ENCODE measurements around the gene ADAMTS8. TPM values are rescaled to one million over a fixed set of nuclear protein-coding genes. Genes with fewer than 3 reads are reported as not detected.
A peak's percentile ranks its signal among the peaks of the same experiment; 100 is the strongest.

The ADAMTS8 gene
- total RNA-seq, 1 experiment from 2014 or later: 0.15 TPM

- ChIA-PET CTCF (interaction anchor here (0.6 to 0.7 kb wide), 2 partner anchors 238 to 436 kb away, joined by 3 to 7 read pairs; no protein-coding TSS in a partner anchor), POLR2A (interaction anchor here (0.6 kb wide), 1 partner anchor 149 kb away, joined by 3 read pairs; no protein-coding TSS in a partner anchor)
- peak overlapping the region; percentile 73 to 89 for H3K4me3 ChIP-seq (ENCODE audit: low read depth in 2 of 2, low read length in 2 of 2)
- TF ChIP-seq TCF7L2 (IDR thresholded peaks at IDR 0.05; ENCODE audit: low read depth, low read length): no peak
- no peak for TF ChIP-seq REST (IDR thresholded peaks at IDR 0.05; ENCODE audit: insufficient read depth in 1 of 2, low read depth in 2 of 2, low read length in 1 of 2)
- no peak for TF ChIP-seq POLR2AphosphoS5 (IDR thresholded peaks at IDR 0.05; ENCODE audit: low read depth, low read length)
- TF ChIP-seq CTCF (IDR thresholded peaks at IDR 0.05): no peak
- TF ChIP-seq SIN3A (IDR thresholded peaks at IDR 0.05; ENCODE audit: borderline replicate concordance, insufficient read depth, low read depth, low read length): no peak
- H3K4me1 ChIP-seq (ENCODE audit: control insufficient read depth, insufficient read depth, low read length): peaks cover 16% of the 10 kb centered on the region
- intact Hi-C loops (cut with micrococcal nuclease; ENCODE audit: unreplicated experiment): loop anchor here (5.0 kb wide), 1 partner anchor 189 kb away; no protein-coding TSS in a partner anchor
- no peaks in the 10 kb centered on the region for H3K27me3 ChIP-seq (ENCODE audit: control insufficient read depth, insufficient read depth, low read length)
- in situ Hi-C loops (cut with HindIII; ENCODE audit: low pct_unique_long_range_greater_than_20kb, low sequenced_read_pairs): no loop called here
- peak overlapping the region; percentile 48; the same call in 1 of the 2 replicates for H3K27ac ChIP-seq (ENCODE audit: low read length)
- no peaks in the 10 kb centered on the region for H3K9me3 ChIP-seq (ENCODE audit: control insufficient read depth, insufficient read depth, low read depth, low read length)
- no TSS peak for BruUV-seq (replicated peaks)
- no peaks in the 10 kb centered on the region for H3K36me3 ChIP-seq (ENCODE audit: control insufficient read depth, insufficient read depth, low read length)
- ATAC-seq (no peak), DNase-seq (ENCODE audit: low read depth, low spot score) (no peak)
Observed at GRCh38 chr11:130448039-130448415, 19.6 kb upstream of the ADAMTS8 start.

- ATAC-seq (no peak), DNase-seq (ENCODE audit: low read depth, low spot score) (no peak)
- in situ Hi-C loops (cut with HindIII; ENCODE audit: low pct_unique_long_range_greater_than_20kb, low sequenced_read_pairs) (no loop called here), intact Hi-C loops (cut with micrococcal nuclease; ENCODE audit: unreplicated experiment) (loop anchor here (5.0 kb wide), 1 partner anchor 192 kb away; no protein-coding TSS in a partner anchor)
- POLR2A ChIA-PET: no interaction called here
- no peaks in the 10 kb centered on the region for H3K27me3 ChIP-seq (ENCODE audit: control insufficient read depth, insufficient read depth, low read length)
- TF ChIP-seq REST (IDR thresholded peaks at IDR 0.05; ENCODE audit: insufficient read depth in 1 of 2, low read depth in 2 of 2, low read length in 1 of 2): no peak
- no peak for TF ChIP-seq SIN3A (IDR thresholded peaks at IDR 0.05; ENCODE audit: borderline replicate concordance, insufficient read depth, low read depth, low read length)
- TF ChIP-seq CTCF (IDR thresholded peaks at IDR 0.05): no peak
- no peak for TF ChIP-seq TCF7L2 (IDR thresholded peaks at IDR 0.05; ENCODE audit: low read depth, low read length)
- TF ChIP-seq POLR2AphosphoS5 (IDR thresholded peaks at IDR 0.05; ENCODE audit: low read depth, low read length): no peak
- H3K4me3 ChIP-seq (ENCODE audit: low read depth in 2 of 2, low read length in 2 of 2): no peak overlapping the region
- H3K36me3 ChIP-seq (ENCODE audit: control insufficient read depth, insufficient read depth, low read length): no peaks in the 10 kb centered on the region
- no TSS peak for BruUV-seq (replicated peaks)
- H3K4me1 ChIP-seq (ENCODE audit: control insufficient read depth, insufficient read depth, low read length): peaks cover 6% of the 10 kb centered on the region; the same call in 1 of the 2 replicates
- no peaks in the 10 kb centered on the region for H3K9me3 ChIP-seq (ENCODE audit: control insufficient read depth, insufficient read depth, low read depth, low read length)
- CTCF ChIA-PET: no interaction called here
- no peak overlapping the region for H3K27ac ChIP-seq (ENCODE audit: low read length)
Observed at GRCh38 chr11:130445788-130446187, 17.4 kb upstream of the ADAMTS8 start.
